Peyer's patch (tissue), 4 donors: ENCODE results near the gene TGM5.

Source experiments
- CTCF ChIP-seq, 6 experiments: fragments of 450-650 bp in 4 of 6; fragments of 200-600 bp in 2 of 6; sonication (generic) in 1 of 6; IDR thresholded peaks; one replicate each; pipeline ENCODE4 v1.5.1; 2017 to 2019; ENCODE audit warnings: antibody characterized with exemption in 6 of 6, mild to moderate bottlenecking in 3 of 6, moderate library complexity in 1 of 6
- POLR2A ChIP-seq, 2 donors: fragments of 450-650 bp; IDR thresholded peaks; one replicate each; pipeline ENCODE4 v1.5.1; 2017; ENCODE audit warnings: antibody characterized with exemption in 2 of 2, mild to moderate bottlenecking in 2 of 2, moderate library complexity in 2 of 2

- no peak for TF ChIP-seq POLR2A (IDR thresholded peaks at IDR 0.05)
- TF ChIP-seq CTCF (IDR thresholded peaks at IDR 0.05) = no peak
These were observed at the start of gene TGM5 for GRCh38 chr15:43266834-43267233.
